Gastroesophageal sphincter (tissue), 3 donors: Measurements from ENCODE around the gene TLCD2.

Experiments
- POLR2A ChIP-seq, 2 donors: fragments of 450-650 bp; IDR thresholded peaks; one replicate each; pipeline ENCODE4 v1.6.1; 2017; ENCODE audit warnings: antibody characterized with exemption in 2 of 2, mild to moderate bottlenecking in 2 of 2, moderate library complexity in 1 of 2
- TF ChIP-seq, protein P1 (sequence below), 4 experiments: fragments of 200-600 bp in 2 of 4; fragments of 450-650 bp in 2 of 4; sonication (generic) in 1 of 4; IDR thresholded peaks; one replicate each; pipeline ENCODE4 v1.5.1; 2017 to 2019; ENCODE audit warnings: antibody characterized with exemption in 4 of 4, mild to moderate bottlenecking in 2 of 4, moderate library complexity in 2 of 4

DNA sequence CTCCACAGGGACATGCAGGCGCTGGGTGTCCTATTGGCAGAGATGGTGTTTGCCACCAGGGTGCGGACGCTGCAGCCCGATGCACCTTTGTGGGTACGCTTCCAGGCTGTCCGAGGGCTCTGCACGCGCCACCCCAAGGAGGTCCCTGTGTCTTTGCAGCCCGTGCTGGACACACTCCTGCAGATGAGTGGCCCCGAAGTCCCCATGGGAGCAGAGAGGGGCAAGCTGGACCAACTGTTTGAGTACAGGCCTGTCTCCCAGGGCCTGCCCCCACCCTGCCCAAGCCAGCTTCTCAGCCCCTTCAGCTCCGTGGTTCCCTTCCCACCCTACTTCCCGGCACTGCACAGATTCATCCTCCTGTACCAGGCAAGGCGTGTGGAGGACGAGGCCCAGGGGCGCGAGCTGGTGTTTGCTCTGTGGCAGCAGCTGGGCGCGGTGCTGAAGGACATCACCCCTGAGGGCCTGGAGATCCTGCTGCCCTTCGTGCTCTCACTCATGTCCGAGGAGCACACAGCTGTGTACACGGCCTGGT is 17.1 kb upstream of the TLCD2 start:
- no peak for TF ChIP-seq POLR2A (IDR thresholded peaks at IDR 0.05)
- TF ChIP-seq, protein P1, sequence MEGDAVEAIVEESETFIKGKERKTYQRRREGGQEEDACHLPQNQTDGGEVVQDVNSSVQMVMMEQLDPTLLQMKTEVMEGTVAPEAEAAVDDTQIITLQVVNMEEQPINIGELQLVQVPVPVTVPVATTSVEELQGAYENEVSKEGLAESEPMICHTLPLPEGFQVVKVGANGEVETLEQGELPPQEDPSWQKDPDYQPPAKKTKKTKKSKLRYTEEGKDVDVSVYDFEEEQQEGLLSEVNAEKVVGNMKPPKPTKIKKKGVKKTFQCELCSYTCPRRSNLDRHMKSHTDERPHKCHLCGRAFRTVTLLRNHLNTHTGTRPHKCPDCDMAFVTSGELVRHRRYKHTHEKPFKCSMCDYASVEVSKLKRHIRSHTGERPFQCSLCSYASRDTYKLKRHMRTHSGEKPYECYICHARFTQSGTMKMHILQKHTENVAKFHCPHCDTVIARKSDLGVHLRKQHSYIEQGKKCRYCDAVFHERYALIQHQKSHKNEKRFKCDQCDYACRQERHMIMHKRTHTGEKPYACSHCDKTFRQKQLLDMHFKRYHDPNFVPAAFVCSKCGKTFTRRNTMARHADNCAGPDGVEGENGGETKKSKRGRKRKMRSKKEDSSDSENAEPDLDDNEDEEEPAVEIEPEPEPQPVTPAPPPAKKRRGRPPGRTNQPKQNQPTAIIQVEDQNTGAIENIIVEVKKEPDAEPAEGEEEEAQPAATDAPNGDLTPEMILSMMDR (IDR thresholded peaks at IDR 0.05) = no peak
